ENCODE data around the gene SH3GL1.

Gene SH3GL1

GRCh38 chr19:4318460-4318859, 81.9 kb downstream of the SH3GL1 start:
- no peak overlapping the region for H3K27ac Mint-ChIP-seq
- H3K4me3 Mint-ChIP-seq = no peak overlapping the region

DNA sequence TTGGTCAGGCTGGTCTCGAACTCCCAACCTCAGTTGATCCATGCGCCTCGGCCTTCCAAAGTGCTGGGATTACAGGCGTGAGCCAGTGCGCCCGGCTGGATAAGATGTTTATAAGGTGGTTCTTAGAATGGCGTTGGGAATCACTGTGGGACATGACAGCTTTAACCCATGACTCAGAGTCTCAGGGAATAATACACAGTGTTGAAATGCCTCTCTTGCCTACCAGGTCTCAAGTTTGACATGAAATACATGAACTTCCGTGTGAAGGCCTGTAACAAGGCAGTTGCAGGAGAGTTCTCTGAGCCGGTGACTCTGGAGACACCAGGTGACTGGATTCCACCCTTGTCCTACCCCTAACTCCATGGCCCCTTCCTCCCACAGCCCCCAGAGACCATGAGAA, 83.4 kb downstream of the SH3GL1 start:
- Mint-ChIP-seq H3K4me3 (no peak overlapping the region), H3K9me3 (no peaks in the 10 kb centered on the region), H3K36me3 (no peaks in the 10 kb centered on the region), H3K27me3 (no peaks in the 10 kb centered on the region), H3K4me1 (peaks cover 3% of the 10 kb centered on the region), H3K27ac (no peak overlapping the region)

More at GRCh38 chr19:4318460-4318859, 81.9 kb downstream of the SH3GL1 start:
- H3K9me3 Mint-ChIP-seq = no peaks in the 10 kb centered on the region
- H3K36me3 Mint-ChIP-seq = no peaks in the 10 kb centered on the region
- H3K27me3 Mint-ChIP-seq = no peaks in the 10 kb centered on the region
- H3K4me1 Mint-ChIP-seq = peaks cover 3% of the 10 kb centered on the region

- Mint-ChIP-seq H3K27me3 (no peaks in the 10 kb centered on the region), H3K36me3 (no peaks in the 10 kb centered on the region), H3K4me1 (peaks cover under 1% of the 10 kb centered on the region), H3K4me3 (no peak overlapping the region), H3K9me3 (no peaks in the 10 kb centered on the region), H3K27ac (no peak overlapping the region)
These were observed 86.4 kb downstream of the SH3GL1 start for GRCh38 chr19:4313847-4314490.
